HL-60 (cell line): ENCODE results near the gene ETV3L.

Experiments used
- CTCF ChIP-seq: IDR thresholded peaks from one replicate; pipeline ENCODE4 v1.5.1; 2011; ENCODE audit warnings: low read length, control low read depth, inconsistent platforms; ENCODE audit not compliant: insufficient read depth
- SPI1 ChIP-seq: IDR thresholded peaks from 2 replicates; pipeline ENCODE4 v1.6.1; 2012; ENCODE audit warnings: low read depth, mild to moderate bottlenecking, borderline replicate concordance

- no peak for TF ChIP-seq CTCF
- no peak for TF ChIP-seq SPI1
These were observed 54.1 kb downstream of the ETV3L start, which contains the start of gene ARHGEF11 for GRCh38 chr1:157045250-157046218.
